Lower leg skin (tissue), 4 donors: ENCODE data around the gene HELQ. TPM values are rescaled to one million over a fixed set of nuclear protein-coding genes. Genes with fewer than 3 reads are reported as not detected.
"Not testable (repeated sequence)": the region's sequence is repeated elsewhere in the genome, so short reads cannot be mapped to it uniquely, and the experiment has no call there.

Experiments
- DNase-seq, 2 donors: peaks; one replicate each; pipeline ENCODE4 v3.0.0-alpha.2; 2019; ENCODE audit warnings: low spot score in 2 of 2
- H3K4me3 ChIP-seq: fragments of 200-600 bp; sonication (generic); 2 replicates; pipeline ENCODE4 v1.5.1; 2017; ENCODE audit warnings: mild to moderate bottlenecking, low read depth; ENCODE audit not compliant: poor library complexity, severe bottlenecking
- POLR2A ChIP-seq, 2 donors: fragments of 450-650 bp; IDR thresholded peaks; one replicate each; pipeline ENCODE4 v1.6.1; 2016 to 2017; ENCODE audit warnings: antibody characterized with exemption in 2 of 2, mild to moderate bottlenecking in 1 of 2, moderate library complexity in 1 of 2
- WGBS, 2 donors: methylation state at CpG; one replicate each; pipeline ENCODE4 v1.1.5; 2018; 5-methylcytosine and 5-hydroxymethylcytosine counted together
- intact Hi-C: fragments of 100-400 bp; cut with DNase I; formaldehyde crosslinking; loops from one replicate; pipeline ENCODE4 v1.15.0; 2023; ENCODE audit warnings: low total_unique reads
- total RNA-seq, 4 donors: library from RNA; depleted of rRNA; stranded (reverse); fragments of >200 nt; gene quantifications; one replicate each; pipeline ENCODE4 v1.1.0, GENCODE V29; 2016
- TF ChIP-seq, protein P1 (sequence below), 3 donors: fragments of 450-650 bp; IDR thresholded peaks; one replicate each; pipeline ENCODE4 v1.5.1; 2016; ENCODE audit warnings: antibody characterized with exemption in 3 of 3, mild to moderate bottlenecking in 3 of 3, moderate library complexity in 2 of 3

Gene HELQ
- total RNA-seq, 4 donors from 2014 or later: 11.6 to 22.3 (median 13.6) TPM

DNA sequence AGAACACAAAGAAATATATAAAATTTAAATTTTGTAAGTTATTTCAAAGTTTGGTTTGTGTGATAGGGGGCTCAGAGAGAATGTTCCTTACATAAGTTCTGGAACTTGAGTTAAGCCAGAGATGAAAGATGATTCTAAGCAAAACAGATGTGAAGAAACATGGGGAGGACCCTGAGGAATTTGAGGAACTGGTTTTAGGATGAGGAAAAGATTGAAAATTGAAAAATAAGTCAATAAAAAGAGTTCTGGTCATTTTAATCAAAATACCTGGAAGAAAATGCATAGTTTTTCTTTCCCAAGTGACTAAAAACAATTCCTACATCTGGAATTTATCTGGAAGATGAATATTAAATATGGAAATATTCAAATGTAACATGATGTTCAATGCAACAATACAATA is 37.4 kb downstream of the HELQ start:
- TF ChIP-seq, protein P1, sequence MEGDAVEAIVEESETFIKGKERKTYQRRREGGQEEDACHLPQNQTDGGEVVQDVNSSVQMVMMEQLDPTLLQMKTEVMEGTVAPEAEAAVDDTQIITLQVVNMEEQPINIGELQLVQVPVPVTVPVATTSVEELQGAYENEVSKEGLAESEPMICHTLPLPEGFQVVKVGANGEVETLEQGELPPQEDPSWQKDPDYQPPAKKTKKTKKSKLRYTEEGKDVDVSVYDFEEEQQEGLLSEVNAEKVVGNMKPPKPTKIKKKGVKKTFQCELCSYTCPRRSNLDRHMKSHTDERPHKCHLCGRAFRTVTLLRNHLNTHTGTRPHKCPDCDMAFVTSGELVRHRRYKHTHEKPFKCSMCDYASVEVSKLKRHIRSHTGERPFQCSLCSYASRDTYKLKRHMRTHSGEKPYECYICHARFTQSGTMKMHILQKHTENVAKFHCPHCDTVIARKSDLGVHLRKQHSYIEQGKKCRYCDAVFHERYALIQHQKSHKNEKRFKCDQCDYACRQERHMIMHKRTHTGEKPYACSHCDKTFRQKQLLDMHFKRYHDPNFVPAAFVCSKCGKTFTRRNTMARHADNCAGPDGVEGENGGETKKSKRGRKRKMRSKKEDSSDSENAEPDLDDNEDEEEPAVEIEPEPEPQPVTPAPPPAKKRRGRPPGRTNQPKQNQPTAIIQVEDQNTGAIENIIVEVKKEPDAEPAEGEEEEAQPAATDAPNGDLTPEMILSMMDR (IDR thresholded peaks at IDR 0.05): no peak
- TF ChIP-seq POLR2A (IDR thresholded peaks at IDR 0.05): no peak
- H3K4me3 ChIP-seq: no peak overlapping the region
- intact Hi-C loops: no loop called here
- no peak for DNase-seq

DNA sequence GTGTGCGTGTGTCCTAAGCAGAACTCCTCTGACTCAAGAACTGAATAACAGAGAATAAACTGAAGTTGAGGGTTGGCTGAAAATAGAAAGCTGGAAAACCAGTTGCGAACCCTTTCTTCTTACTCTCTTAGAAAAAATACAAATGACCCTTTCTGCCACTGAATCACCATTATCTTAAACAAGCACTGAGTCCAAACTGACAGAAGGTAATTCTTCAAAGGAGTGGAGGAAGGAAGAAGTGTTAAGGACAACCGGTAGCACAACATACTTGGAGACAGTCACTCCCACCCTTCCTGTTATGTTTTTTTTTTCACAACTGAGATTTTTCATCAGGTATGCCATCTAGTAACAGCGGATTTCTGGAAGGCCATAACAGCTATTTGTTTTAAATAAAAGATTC is 38.1 kb downstream of the HELQ start:
- intact Hi-C loops: no loop called here
- no peak for DNase-seq
- no peak for TF ChIP-seq POLR2A (IDR thresholded peaks at IDR 0.05)
- TF ChIP-seq, protein P1 (IDR thresholded peaks at IDR 0.05): no peak
- H3K4me3 ChIP-seq: no peak overlapping the region
- WGBS, 2 donors: 86 to 87% methylated on average over 4 of the region's 4 CpGs

DNA sequence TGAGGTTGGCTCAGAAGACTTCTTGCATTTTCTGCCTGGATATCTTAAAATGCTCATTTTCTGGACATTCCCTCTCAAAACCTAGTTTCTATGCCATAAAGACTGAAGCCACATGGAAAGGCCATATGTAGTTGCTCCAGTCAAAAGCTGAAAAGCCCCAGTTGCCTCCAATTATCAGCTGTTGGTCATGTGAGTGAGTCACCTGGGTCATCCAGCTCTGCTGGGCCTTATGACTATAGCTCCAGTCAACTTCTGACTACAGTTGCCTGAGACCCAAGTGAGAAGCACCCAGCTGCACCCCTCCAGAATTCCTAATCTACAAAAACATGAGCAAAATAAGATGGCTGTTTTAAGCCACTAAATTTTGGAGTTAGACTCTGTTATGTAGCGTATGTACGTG is 41.9 kb downstream of the HELQ start:
- WGBS, 2 donors: 97% methylated on average over 2 of the region's 2 CpGs

DNA sequence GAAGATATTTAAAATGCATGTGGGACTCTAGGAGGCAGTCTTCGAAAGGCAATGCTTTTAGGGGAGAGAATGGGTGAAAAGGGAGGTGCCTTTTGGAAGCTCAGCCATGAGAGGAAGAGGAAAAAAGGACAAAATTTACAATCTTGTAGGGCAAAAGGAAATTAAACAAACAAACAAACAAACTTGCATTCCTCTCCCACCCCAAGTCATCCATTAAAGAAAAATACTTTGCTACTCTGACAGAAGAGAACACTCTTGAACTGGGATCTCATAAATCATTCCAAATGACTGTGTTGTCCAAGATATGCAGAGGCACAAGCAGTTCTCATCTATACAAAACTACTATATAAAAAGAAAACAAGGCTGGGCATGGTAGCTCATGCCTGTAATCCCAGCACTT is 46.7 kb downstream of the HELQ start:
- DNase-seq: no peak
- intact Hi-C loops: no loop called here
- H3K4me3 ChIP-seq: no peak overlapping the region
- TF ChIP-seq POLR2A (IDR thresholded peaks at IDR 0.05): no peak
- 92 to 97% methylated on average over 1 of the region's 1 CpG for WGBS, 2 donors

More for the DNA sequence above, 41.9 kb downstream of the HELQ start:
- intact Hi-C loops: no loop called here
- TF ChIP-seq, protein P1 (IDR thresholded peaks at IDR 0.05): no peak
- TF ChIP-seq POLR2A (IDR thresholded peaks at IDR 0.05): no peak
- no peak overlapping the region for H3K4me3 ChIP-seq
- DNase-seq: no peak

DNA sequence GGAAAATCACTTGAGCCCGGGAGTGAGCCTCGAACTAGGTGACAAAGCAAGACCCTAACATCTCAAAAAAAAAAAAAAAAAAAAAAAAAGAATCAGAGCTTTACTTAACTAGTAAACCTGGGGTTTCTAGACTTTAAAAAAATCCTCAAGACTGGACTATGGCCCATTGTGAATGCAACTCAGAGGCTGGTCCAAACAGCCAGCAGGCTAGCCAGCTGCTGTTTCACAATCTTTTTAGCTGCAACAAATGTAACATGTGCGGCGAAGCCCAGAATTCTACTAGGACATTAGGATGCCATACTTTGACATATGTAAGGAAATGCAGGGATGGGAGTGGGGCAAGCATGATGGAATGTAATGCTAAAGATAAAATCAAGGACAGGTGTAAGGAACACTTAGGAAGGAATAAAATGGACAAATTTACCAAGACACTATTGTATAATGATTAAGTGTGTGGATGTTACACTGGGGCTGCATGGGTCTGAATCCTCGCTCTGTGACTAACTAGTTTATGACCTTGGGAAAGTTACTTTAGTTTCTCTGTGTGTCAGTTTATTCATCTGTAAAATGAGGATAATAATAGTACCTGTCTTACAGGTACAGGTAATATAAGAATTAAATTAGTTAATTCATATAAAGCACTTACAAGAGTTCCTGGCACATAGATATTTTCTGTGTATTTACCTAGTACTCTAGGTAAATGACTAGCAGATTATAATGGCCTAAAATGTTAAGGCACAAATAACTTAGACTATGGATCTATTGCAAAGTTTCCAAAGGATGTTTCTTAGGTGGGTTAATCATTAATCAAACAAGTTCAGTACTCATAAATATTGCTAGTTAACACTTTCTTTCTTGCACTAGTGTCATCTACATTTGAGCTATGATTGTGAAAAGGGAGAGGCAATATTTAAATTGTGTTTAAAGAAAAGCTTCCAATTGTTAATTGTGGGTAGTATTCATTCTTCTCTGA is 49.5 kb downstream of the HELQ start:
- DNase-seq: no peak
- H3K4me3 ChIP-seq: no peak overlapping the region
- intact Hi-C loops: no loop called here
- WGBS, 2 donors: 82 to 99% methylated on average over 5 of the region's 5 CpGs
- TF ChIP-seq, protein P1 (IDR thresholded peaks at IDR 0.05): no peak
- no peak for TF ChIP-seq POLR2A (IDR thresholded peaks at IDR 0.05)

DNA sequence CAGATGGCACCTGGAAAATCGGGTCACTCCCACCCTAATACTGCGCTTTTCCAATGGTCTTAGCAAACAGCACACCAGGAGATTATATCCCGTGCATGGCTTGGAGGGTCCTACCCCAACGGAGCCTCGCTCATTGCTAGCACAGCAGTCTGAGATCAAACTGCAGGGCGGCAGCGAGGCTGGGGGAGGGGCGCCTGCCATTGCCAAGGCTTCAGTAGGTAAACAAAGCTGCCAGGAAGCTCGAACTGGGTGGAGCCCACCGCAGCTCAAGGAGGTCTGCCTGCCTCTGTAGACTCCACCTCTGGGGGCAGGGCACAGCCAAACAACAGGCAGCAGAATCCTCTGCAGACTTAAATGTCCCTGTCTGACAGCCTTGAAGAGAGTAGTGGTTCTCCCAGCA is 57.5 kb downstream of the HELQ start:
- H3K4me3 ChIP-seq, DNase-seq, intact Hi-C loops: not testable (repeated sequence)
- 89 to 98% methylated on average over 8 to 10 of the region's 10 CpGs for WGBS, 2 donors

DNA sequence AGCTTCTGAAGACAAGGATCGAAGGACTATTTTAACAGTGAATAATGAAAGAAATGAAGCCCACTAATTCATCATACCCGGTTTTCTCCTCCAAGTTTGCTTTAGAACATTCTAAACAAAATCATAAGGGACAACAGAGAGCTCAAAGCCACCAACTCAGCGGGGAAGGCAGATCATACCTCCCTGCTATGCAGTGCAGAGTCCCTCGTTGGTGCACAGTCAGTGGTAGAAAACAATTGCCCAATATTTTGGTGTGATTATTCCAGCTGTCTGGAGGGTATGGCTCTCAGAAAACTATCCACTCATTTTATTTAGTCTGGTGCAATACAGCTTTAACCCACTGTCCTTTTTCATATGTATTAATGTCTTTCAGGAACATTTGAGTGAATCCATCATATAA is 61.7 kb downstream of the HELQ start:
- DNase-seq: no peak
- no peak for TF ChIP-seq POLR2A (IDR thresholded peaks at IDR 0.05)
- TF ChIP-seq, protein P1 (IDR thresholded peaks at IDR 0.05): no peak
- intact Hi-C loops: no loop called here
- no peak overlapping the region for H3K4me3 ChIP-seq
- 74 to 75% methylated on average over 4 of the region's 4 CpGs for WGBS, 2 donors
